COLO668 (cell line): ENCODE measurements around the gene MAZ.
"Not testable (repeated sequence)": the region's sequence is repeated elsewhere in the genome, so short reads cannot be mapped to it uniquely, and the experiment has no call there.

ENCODE experiments used
- DNase-seq: peaks from one replicate; lab custom pipeline; 2025; ENCODE audit not compliant: unreplicated experiment; lab: John Stamatoyannopoulos, UW

MAZ gene

DNA sequence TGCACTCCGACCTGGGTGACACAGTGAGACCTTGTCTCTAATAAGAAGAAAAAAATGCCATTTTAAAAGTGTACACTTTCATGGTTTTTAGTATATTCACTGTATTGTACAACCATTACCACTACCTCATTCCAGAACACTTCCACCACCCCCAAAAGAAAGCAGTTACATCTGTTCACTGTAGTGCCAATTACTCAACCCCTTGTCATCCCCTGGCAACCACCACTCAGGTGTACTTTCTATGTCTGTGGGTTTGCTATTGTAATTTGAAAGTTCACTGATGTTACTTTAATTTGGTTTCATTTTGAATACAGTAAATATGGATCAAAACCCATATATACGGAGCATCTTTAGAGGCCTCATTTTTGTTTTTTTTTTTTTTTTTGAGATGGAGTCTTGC lies 22.2 kb upstream of the MAZ start:
- no peak for DNase-seq

DNA sequence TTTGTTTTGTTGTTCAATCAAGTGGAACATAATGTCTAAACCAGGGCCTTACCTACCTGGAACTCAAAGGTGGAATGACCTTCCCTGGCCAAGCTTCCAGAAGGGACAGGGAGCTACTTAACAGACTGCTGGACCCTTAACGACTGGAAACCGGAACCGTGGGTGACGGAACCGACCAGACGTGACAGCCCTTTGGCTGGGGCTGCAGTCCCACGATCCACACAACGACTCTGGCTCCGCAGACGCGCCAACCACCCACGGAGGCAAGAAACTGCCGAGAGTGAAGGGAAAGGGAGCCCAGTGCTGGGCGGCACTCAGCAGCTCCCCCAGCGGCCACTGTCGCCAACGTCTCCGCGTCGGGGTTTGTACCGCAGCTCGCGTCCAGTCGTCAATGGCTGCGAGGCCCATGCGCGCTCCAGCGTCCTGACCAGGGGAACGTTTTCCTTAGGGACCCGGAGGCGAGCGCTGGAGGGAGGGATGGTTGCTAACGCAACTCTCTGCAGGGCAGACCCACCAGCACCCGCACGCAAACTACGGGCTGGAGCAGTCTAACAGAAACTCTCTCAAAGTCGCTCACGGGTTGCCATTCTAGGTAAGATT lies 21.3 kb upstream of the MAZ start:
- DNase-seq, result no peak

GRCh38 chr16:29787155-29787554 lies 19.2 kb upstream of the MAZ start:
- not testable (repeated sequence) for DNase-seq

GRCh38 chr16:29789775-29790182 lies 16.6 kb upstream of the MAZ start:
- DNase-seq, result no peak

- peak; percentile 99 for DNase-seq
Measured at GRCh38 chr16:29790183-29790948, 16.0 kb upstream of the MAZ start, which contains the start of gene KIF22. TSS of gene KIF22 (plus strand) at chr16:29790751. CDS start at chr16:29790760, 9 bp downstream.

- no peak for DNase-seq
Measured at GRCh38 chr16:29790949-29791844, 15.1 kb upstream of the MAZ start.

- no peak for DNase-seq
Measured at GRCh38 chr16:29791845-29792807, 14.2 kb upstream of the MAZ start.

DNA sequence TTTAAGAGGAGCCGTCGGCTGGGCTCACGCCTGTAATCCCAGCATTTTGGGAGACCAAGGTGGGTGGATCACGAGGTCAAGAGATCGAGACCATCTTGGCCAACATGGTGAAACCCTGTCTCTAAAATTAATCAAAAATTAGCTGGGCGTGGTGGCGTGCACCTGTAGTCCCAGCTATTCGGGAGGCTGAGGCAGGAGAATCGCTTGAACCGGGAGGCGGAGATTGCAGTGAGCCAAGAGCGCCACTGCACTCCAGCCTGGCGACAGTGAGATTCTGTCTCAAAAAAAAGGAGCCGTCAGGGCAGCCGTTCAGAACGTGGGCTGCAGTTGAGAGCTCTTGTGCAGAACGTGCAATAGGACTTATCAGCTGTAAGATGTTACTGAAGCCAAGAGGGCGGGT lies 13.2 kb upstream of the MAZ start:
- not testable (repeated sequence) for DNase-seq

DNA sequence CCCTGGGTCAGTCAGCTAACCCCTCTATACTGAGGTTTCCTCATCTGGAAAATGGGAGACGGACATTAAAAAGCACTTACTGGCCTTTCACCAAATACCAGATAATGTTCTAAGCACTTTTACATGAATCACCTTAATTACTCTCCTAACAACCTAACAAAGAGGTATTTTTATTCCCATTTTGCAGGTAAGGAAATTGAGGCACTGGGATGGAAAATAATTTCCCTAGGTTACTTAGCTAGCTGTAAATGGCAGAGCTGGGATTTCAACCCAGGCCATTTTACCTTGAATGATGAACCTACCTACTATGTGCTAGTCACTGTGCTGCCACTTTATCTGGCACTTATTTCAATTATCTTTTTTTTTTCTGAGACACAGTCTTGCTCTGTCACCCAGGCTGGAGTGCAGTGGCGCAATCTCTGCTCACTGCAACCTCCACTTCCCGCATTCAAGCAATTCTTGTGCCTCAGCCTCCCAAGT lies 12.1 kb upstream of the MAZ start:
- no peak for DNase-seq

- no peak for DNase-seq
Measured at GRCh38 chr16:29802416-29802935, 3.9 kb upstream of the MAZ start.

- DNase-seq, result no peak
Measured at GRCh38 chr16:29804020-29804419, 2.3 kb upstream of the MAZ start.

- peak; percentile 36 for DNase-seq
Measured at GRCh38 chr16:29804455-29805231, 1.7 kb upstream of the MAZ start.

GRCh38 chr16:29805232-29806098 lies 864 bp upstream of the MAZ start:
- DNase-seq, result peak; percentile 100

DNA sequence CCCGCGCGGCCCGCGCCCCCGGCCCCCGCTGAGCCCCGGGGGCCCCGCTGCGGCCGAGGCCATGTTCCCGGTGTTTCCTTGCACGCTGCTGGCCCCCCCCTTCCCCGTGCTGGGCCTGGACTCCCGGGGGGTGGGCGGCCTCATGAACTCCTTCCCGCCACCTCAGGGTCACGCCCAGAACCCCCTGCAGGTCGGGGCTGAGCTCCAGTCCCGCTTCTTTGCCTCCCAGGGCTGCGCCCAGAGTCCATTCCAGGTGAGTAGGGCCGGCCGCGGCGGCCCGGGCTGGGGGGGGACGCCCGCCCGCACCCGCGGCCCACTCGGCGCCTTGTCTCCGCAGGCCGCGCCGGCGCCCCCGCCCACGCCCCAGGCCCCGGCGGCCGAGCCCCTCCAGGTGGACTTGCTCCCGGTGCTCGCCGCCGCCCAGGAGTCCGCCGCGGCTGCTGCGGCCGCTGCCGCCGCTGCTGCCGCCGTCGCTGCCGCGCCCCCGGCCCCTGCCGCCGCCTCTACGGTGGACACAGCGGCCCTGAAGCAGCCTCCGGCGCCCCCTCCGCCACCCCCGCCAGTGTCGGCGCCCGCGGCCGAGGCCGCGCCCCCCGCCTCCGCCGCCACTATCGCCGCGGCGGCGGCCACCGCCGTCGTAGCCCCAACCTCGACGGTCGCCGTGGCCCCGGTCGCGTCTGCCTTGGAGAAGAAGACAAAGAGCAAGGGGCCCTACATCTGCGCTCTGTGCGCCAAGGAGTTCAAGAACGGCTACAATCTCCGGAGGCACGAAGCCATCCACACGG lies 504 bp downstream of the MAZ start:
- peak; percentile 81 for DNase-seq

GRCh38 chr16:29807426-29808218 lies 1.3 kb downstream of the MAZ start:
- peak; percentile 85 for DNase-seq

GRCh38 chr16:29808219-29808900 lies 2.0 kb downstream of the MAZ start:
- peak; percentile 11 for DNase-seq
